ENCODE results near the gene NKD1. TPM values are rescaled to one million over a fixed set of nuclear protein-coding genes. Genes with fewer than 3 reads are reported as not detected.

The NKD1 gene
- polyA plus RNA-seq, 2 donors = 1.1 to 2.0 TPM

GRCh38 chr16:50553731-50554360 is 5.7 kb downstream of the NKD1 start:
- Histone ChIP-seq H3K9me3 (ENCODE audit: control insufficient read depth in 2 of 2, insufficient read depth in 1 of 2, low read depth in 1 of 2, low read length in 1 of 2) (no peaks in the 10 kb centered on the region), H3K36me3 (ENCODE audit: control insufficient read depth in 2 of 2, insufficient read depth in 2 of 2, low read length in 1 of 2) (no peaks in the 10 kb centered on the region), H3K4me3 (ENCODE audit: low read depth in 1 of 2, low read length in 2 of 2) (no peak overlapping the region), H3K4me1 (ENCODE audit: control insufficient read depth in 2 of 2, insufficient read depth in 2 of 2, low read length in 1 of 2) (peaks cover 0 to 13% of the 10 kb centered on the region in 2 donors), H3K27ac (ENCODE audit: low read depth in 2 of 2, low read length in 1 of 2) (peak overlapping the region; percentile 14 to 36), H3K27me3 (ENCODE audit: control insufficient read depth in 1 of 2, insufficient read depth in 2 of 2, low read length in 2 of 2) (no peaks in the 10 kb centered on the region)
- WGBS, 2 donors = 87 to 90% methylated on average over 7 of the region's 7 CpGs

DNA sequence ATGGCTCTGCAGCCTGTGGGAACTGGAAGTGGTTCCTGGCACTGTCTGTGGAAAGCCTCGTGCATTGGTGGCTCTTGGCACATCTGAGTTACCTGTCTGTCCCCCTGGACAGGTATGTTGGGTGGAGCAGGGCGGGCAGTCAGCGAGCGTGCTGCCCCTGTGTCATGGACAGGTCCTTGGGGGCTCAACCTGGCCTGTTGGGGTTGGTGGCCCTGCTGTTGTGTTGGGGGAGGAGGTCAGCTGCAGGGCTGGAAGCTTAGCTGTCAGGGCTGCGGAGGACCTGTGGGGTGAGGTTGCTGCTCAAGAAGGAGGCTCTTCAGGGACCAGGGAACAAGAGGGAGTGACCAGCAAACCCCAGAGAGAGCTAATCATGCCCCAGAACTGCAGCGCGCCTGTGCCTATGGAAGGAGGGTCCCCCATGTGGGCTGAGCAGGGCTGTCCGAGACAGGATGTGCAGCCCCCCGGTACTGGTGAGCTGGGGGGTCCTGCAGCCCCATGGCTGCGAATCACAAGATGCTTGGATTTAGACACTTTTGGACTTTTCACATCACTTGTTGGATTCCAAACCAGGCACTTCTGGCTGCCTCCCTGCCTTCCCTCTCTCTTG is 7.2 kb downstream of the NKD1 start:
- Histone ChIP-seq H3K9me3 (ENCODE audit: control insufficient read depth in 2 of 2, insufficient read depth in 1 of 2, low read depth in 1 of 2, low read length in 1 of 2) (no peaks in the 10 kb centered on the region), H3K4me1 (ENCODE audit: control insufficient read depth in 2 of 2, insufficient read depth in 2 of 2, low read length in 1 of 2) (peaks cover 2 to 7% of the 10 kb centered on the region in 2 donors), H3K27ac (ENCODE audit: low read depth in 2 of 2, low read length in 1 of 2) (peak overlapping the region; percentile 34), H3K4me3 (ENCODE audit: low read depth in 1 of 2, low read length in 2 of 2) (no peak overlapping the region), H3K36me3 (ENCODE audit: control insufficient read depth in 2 of 2, insufficient read depth in 2 of 2, low read length in 1 of 2) (peaks cover 0 to 2% of the 10 kb centered on the region in 2 donors), H3K27me3 (ENCODE audit: control insufficient read depth in 1 of 2, insufficient read depth in 2 of 2, low read length in 2 of 2) (no peaks in the 10 kb centered on the region)
- WGBS, 2 donors = 82 to 93% methylated on average over 10 of the region's 10 CpGs

DNA sequence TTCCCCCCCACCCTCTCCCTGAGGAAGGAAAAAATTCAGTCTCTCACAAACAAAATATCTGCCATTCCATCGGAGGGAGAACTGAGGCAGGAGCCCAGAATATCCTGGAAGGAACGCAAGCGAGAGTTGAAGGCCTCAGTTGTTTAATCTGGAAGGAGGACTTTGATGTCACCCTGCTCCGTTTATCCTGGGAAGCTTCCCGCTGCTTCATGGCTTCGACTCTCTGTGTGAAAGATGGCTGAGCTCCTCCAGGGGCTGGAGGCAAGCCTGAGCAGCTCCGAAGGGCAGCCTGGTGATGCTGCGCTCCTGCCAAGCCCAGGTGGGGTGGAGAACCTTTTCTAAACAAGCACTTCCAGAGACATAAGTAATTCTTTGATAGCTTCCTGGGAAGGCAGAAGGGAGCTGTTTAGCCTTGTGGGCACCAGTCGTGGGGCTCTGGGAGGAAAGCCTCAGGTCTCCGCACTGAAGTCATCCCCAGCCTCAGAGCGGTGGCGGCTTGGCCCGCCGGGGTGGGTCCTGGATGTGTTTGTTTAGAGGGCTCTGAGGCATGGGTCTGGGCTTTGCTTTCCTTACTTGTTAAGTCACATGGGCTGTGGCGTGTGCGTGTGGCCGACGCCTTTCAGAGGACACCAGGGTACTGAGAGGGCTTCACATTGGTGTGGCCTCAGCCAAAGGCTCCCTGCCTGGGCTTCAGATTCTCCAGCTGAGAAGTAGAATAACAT is 7.9 kb downstream of the NKD1 start:
- Histone ChIP-seq H3K27ac (ENCODE audit: low read depth in 2 of 2, low read length in 1 of 2) (peak overlapping the region; percentile 27 to 55), H3K9me3 (ENCODE audit: control insufficient read depth in 2 of 2, insufficient read depth in 1 of 2, low read depth in 1 of 2, low read length in 1 of 2) (peaks cover 0 to 2% of the 10 kb centered on the region in 2 donors), H3K27me3 (ENCODE audit: control insufficient read depth in 1 of 2, insufficient read depth in 2 of 2, low read length in 2 of 2) (no peaks in the 10 kb centered on the region), H3K4me1 (ENCODE audit: control insufficient read depth in 2 of 2, insufficient read depth in 2 of 2, low read length in 1 of 2) (peaks cover 2 to 7% of the 10 kb centered on the region in 2 donors), H3K36me3 (ENCODE audit: control insufficient read depth in 2 of 2, insufficient read depth in 2 of 2, low read length in 1 of 2) (peaks cover 0 to 2% of the 10 kb centered on the region in 2 donors), H3K4me3 (ENCODE audit: low read depth in 1 of 2, low read length in 2 of 2) (no peak overlapping the region)
- 43 to 66% methylated on average over 18 of the region's 18 CpGs for WGBS, 2 donors

DNA sequence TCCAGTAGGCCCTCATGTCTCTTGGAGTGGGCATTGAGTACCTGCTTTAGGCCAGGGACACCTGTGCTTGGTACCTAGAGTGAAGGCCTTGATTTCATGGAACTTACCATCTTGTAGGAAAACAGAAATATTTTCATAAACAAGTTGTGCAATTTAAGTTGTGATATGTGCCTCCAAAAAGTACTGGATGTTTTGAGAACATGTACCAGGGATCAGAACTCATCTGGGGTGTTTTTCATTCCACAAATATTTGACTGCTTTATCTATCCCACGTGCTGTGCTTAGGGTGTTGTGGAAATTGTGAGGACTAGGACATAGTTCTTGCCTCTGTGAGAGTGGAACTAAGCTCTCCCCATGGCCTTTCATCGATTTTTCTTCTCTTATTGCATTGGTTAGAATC is 8.8 kb downstream of the NKD1 start:
- Histone ChIP-seq H3K27me3 (ENCODE audit: control insufficient read depth in 1 of 2, insufficient read depth in 2 of 2, low read length in 2 of 2) (no peaks in the 10 kb centered on the region), H3K4me1 (ENCODE audit: control insufficient read depth in 2 of 2, insufficient read depth in 2 of 2, low read length in 1 of 2) (peaks cover 2 to 7% of the 10 kb centered on the region in 2 donors), H3K36me3 (ENCODE audit: control insufficient read depth in 2 of 2, insufficient read depth in 2 of 2, low read length in 1 of 2) (peaks cover 0 to 2% of the 10 kb centered on the region in 2 donors), H3K4me3 (ENCODE audit: low read depth in 1 of 2, low read length in 2 of 2) (no peak overlapping the region), H3K27ac (ENCODE audit: low read depth in 2 of 2, low read length in 1 of 2) (no peak overlapping the region), H3K9me3 (ENCODE audit: control insufficient read depth in 2 of 2, insufficient read depth in 1 of 2, low read depth in 1 of 2, low read length in 1 of 2) (peaks cover 0 to 2% of the 10 kb centered on the region in 2 donors)
- 78 to 81% methylated on average over 2 of the region's 2 CpGs for WGBS, 2 donors

GRCh38 chr16:50558913-50559312 is 10.7 kb downstream of the NKD1 start:
- WGBS, 2 donors = 59 to 78% methylated on average over 1 of the region's 1 CpG
- H3K9me3 ChIP-seq (ENCODE audit: control insufficient read depth in 2 of 2, insufficient read depth in 1 of 2, low read depth in 1 of 2, low read length in 1 of 2) = peaks cover 0 to 2% of the 10 kb centered on the region in 2 donors

GRCh38 chr16:50559342-50559741 is 11.1 kb downstream of the NKD1 start:
- Histone ChIP-seq H3K36me3 (ENCODE audit: control insufficient read depth in 2 of 2, insufficient read depth in 2 of 2, low read length in 1 of 2) (peaks cover 0 to 4% of the 10 kb centered on the region in 2 donors), H3K27me3 (ENCODE audit: control insufficient read depth in 1 of 2, insufficient read depth in 2 of 2, low read length in 2 of 2) (no peaks in the 10 kb centered on the region), H3K9me3 (ENCODE audit: control insufficient read depth in 2 of 2, insufficient read depth in 1 of 2, low read depth in 1 of 2, low read length in 1 of 2) (peaks cover 0 to 2% of the 10 kb centered on the region in 2 donors), H3K4me1 (ENCODE audit: control insufficient read depth in 2 of 2, insufficient read depth in 2 of 2, low read length in 1 of 2) (peaks cover 2 to 7% of the 10 kb centered on the region in 2 donors), H3K27ac (ENCODE audit: low read depth in 2 of 2, low read length in 1 of 2) (no peak overlapping the region), H3K4me3 (ENCODE audit: low read depth in 1 of 2, low read length in 2 of 2) (no peak overlapping the region)
- 90 to 91% methylated on average over 6 of the region's 6 CpGs for WGBS, 2 donors

More at GRCh38 chr16:50558913-50559312, 10.7 kb downstream of the NKD1 start:
- H3K27me3 ChIP-seq (ENCODE audit: control insufficient read depth in 1 of 2, insufficient read depth in 2 of 2, low read length in 2 of 2) = no peaks in the 10 kb centered on the region
- H3K36me3 ChIP-seq (ENCODE audit: control insufficient read depth in 2 of 2, insufficient read depth in 2 of 2, low read length in 1 of 2) = peaks cover 0 to 2% of the 10 kb centered on the region in 2 donors
- no peak overlapping the region for H3K4me3 ChIP-seq (ENCODE audit: low read depth in 1 of 2, low read length in 2 of 2)
- H3K4me1 ChIP-seq (ENCODE audit: control insufficient read depth in 2 of 2, insufficient read depth in 2 of 2, low read length in 1 of 2) = peaks cover 2 to 7% of the 10 kb centered on the region in 2 donors
- H3K27ac ChIP-seq (ENCODE audit: low read depth in 2 of 2, low read length in 1 of 2) = no peak overlapping the region

GRCh38 chr16:50559804-50560514 is 11.8 kb downstream of the NKD1 start:
- Histone ChIP-seq H3K36me3 (ENCODE audit: control insufficient read depth in 2 of 2, insufficient read depth in 2 of 2, low read length in 1 of 2) (peaks cover 0 to 4% of the 10 kb centered on the region in 2 donors), H3K4me3 (ENCODE audit: low read depth in 1 of 2, low read length in 2 of 2) (no peak overlapping the region), H3K9me3 (ENCODE audit: control insufficient read depth in 2 of 2, insufficient read depth in 1 of 2, low read depth in 1 of 2, low read length in 1 of 2) (peaks cover 0 to 2% of the 10 kb centered on the region in 2 donors), H3K27me3 (ENCODE audit: control insufficient read depth in 1 of 2, insufficient read depth in 2 of 2, low read length in 2 of 2) (no peaks in the 10 kb centered on the region), H3K27ac (ENCODE audit: low read depth in 2 of 2, low read length in 1 of 2) (peak overlapping the region in 1 of 2 donors; percentile 5), H3K4me1 (ENCODE audit: control insufficient read depth in 2 of 2, insufficient read depth in 2 of 2, low read length in 1 of 2) (peaks cover 2 to 6% of the 10 kb centered on the region in 2 donors)
- WGBS, 2 donors = 85 to 89% methylated on average over 13 of the region's 13 CpGs

- Histone ChIP-seq H3K9me3 (ENCODE audit: control insufficient read depth in 2 of 2, insufficient read depth in 1 of 2, low read depth in 1 of 2, low read length in 1 of 2) (peaks cover 0 to 2% of the 10 kb centered on the region in 2 donors), H3K27me3 (ENCODE audit: control insufficient read depth in 1 of 2, insufficient read depth in 2 of 2, low read length in 2 of 2) (no peaks in the 10 kb centered on the region), H3K36me3 (ENCODE audit: control insufficient read depth in 2 of 2, insufficient read depth in 2 of 2, low read length in 1 of 2) (peaks cover 0 to 4% of the 10 kb centered on the region in 2 donors), H3K4me3 (ENCODE audit: low read depth in 1 of 2, low read length in 2 of 2) (no peak overlapping the region), H3K4me1 (ENCODE audit: control insufficient read depth in 2 of 2, insufficient read depth in 2 of 2, low read length in 1 of 2) (peaks cover 0 to 2% of the 10 kb centered on the region in 2 donors), H3K27ac (ENCODE audit: low read depth in 2 of 2, low read length in 1 of 2) (no peak overlapping the region)
- WGBS, 2 donors = 92 to 93% methylated on average over 4 of the region's 4 CpGs
Measured at GRCh38 chr16:50560903-50561863, 13.0 kb downstream of the NKD1 start.
